Natural killer cell (primary cell): ENCODE data around the gene FAXDC2. TPM values are rescaled to one million over a fixed set of nuclear protein-coding genes. Genes with fewer than 3 reads are reported as not detected.

Experiments used
- ATAC-seq, 3 donors: fragments of 150-1000 bp in 2 of 3; fragments of 200-7000 bp in 1 of 3; cut with Tn5 transposase; 1 replicate in 1 of 3; 2 replicates in 2 of 3; pipeline ENCODE4 v1.10.0; 2021; ENCODE audit warnings: mild to moderate bottlenecking in 2 of 3, moderate library complexity in 2 of 3
- DNase-seq, 2 donors: peaks; one replicate each; pipeline versions ENCODE4 v3.0.0 to v3.0.0-alpha.2; 2013 to 2021; ENCODE audit warnings: mixed read lengths in 1 of 2
- H3K27ac ChIP-seq: one replicate; pipeline ENCODE4 v1.5.1; 2013; ENCODE audit warnings: mild to moderate bottlenecking, low read length
- H3K27me3 ChIP-seq: one replicate; pipeline ENCODE4 v1.6.1; 2013; ENCODE audit warnings: low read length; ENCODE audit not compliant: control insufficient read depth, insufficient read depth
- H3K36me3 ChIP-seq: one replicate; pipeline ENCODE4 v1.6.1; 2013; ENCODE audit warnings: low read length; ENCODE audit not compliant: control insufficient read depth, insufficient read depth
- H3K4me1 ChIP-seq: one replicate; pipeline ENCODE4 v1.6.1; 2013; ENCODE audit warnings: low read length; ENCODE audit not compliant: control insufficient read depth, insufficient read depth
- H3K4me3 ChIP-seq: one replicate; pipeline ENCODE4 v1.5.1; 2013; ENCODE audit warnings: low read length
- H3K9me3 ChIP-seq: one replicate; pipeline ENCODE4 v1.6.1; 2013; ENCODE audit warnings: low read length; ENCODE audit not compliant: control insufficient read depth, insufficient read depth
- H3K27ac Mint-ChIP-seq, 2 donors: one replicate each; pipeline ENCODE4 v1.8.0; 2022; ENCODE audit warnings: mild to moderate bottlenecking in 2 of 2, mixed read lengths in 2 of 2, moderate library complexity in 1 of 2
- H3K27me3 Mint-ChIP-seq, 2 donors: one replicate each; pipeline ENCODE4 v1.8.0; 2022; ENCODE audit warnings: low read depth in 2 of 2, mixed read lengths in 2 of 2
- H3K36me3 Mint-ChIP-seq: one replicate; pipeline ENCODE4 v1.8.0; 2022; ENCODE audit warnings: mixed read lengths
- H3K4me1 Mint-ChIP-seq, 2 donors: one replicate each; pipeline ENCODE4 v1.8.0; 2022; ENCODE audit warnings: mixed read lengths in 2 of 2
- H3K4me3 Mint-ChIP-seq: one replicate; pipeline ENCODE4 v1.8.0; 2022; ENCODE audit warnings: mild to moderate bottlenecking, moderate library complexity, mixed read lengths
- H3K9me3 Mint-ChIP-seq, 2 donors: one replicate each; pipeline ENCODE4 v1.8.0; 2022; ENCODE audit warnings: mixed read lengths in 2 of 2
- WGBS: methylation state at CpG from one replicate; pipeline ENCODE4 v1.1.7; 2013; ENCODE audit warnings: missing lambda C conversion rate; ENCODE audit not compliant: insufficient coverage; 5-methylcytosine and 5-hydroxymethylcytosine counted together
- intact Hi-C: fragments of 100-400 bp; cut with micrococcal nuclease; formaldehyde crosslinking; loops from one replicate; pipeline ENCODE4 v1.14.2; 2022
- total RNA-seq, 4 donors: library from RNA; stranded (reverse); fragments of 120-200 nt in 1 of 4; gene quantifications; one replicate each; pipeline versions ENCODE4 v1.2.3 to v1.2.4, GENCODE V29; 2013 to 2022
- TF ChIP-seq, protein P1 (sequence below): fragments of 200-600 bp; IDR thresholded peaks from one replicate; pipeline ENCODE4 v1.8.0; 2022; ENCODE audit warnings: antibody characterized with exemption

Gene FAXDC2
- total RNA-seq, 3 donors from 2014 or later (not counting 1 experiment from before 2014, with no cell fraction given), result 0.48 to 2.9 (median 1.4) TPM

DNA sequence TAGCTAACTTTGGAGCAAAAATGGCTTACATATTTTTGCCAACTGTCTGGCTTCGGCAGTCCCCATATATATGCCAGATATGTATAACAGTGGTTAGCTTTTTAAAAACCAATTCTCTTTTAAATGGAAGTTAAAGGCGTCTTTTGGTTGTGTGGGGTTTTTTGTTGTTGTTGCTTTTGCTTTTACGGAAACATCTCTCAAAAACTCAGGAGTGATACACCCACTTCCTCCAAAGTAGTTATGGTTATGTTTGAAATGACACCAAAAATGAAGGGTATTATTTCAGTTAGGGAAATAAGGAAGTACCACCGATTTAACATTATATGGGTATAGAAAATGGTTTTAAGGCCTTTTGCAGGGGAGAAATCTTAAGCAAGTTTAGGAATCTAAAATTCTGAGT lies 10.4 kb upstream of the FAXDC2 start:
- H3K36me3 Mint-ChIP-seq, result no peaks in the 10 kb centered on the region
- peak overlapping the region; percentile 96 to 98 for H3K27ac Mint-ChIP-seq
- peak in 1 of 2 donors; percentile 18 for DNase-seq
- H3K4me3 ChIP-seq, result no peak overlapping the region
- no peak overlapping the region for H3K27ac ChIP-seq
- 10% methylated on average over 2 of the region's 4 CpGs for WGBS
- peaks cover 26% of the 10 kb centered on the region for H3K4me1 ChIP-seq
- H3K4me1 Mint-ChIP-seq, result peaks cover 68 to 73% of the 10 kb centered on the region in 2 donors
- intact Hi-C loops, result no loop called here
- no peaks in the 10 kb centered on the region for H3K27me3 Mint-ChIP-seq
- TF ChIP-seq, protein P1, sequence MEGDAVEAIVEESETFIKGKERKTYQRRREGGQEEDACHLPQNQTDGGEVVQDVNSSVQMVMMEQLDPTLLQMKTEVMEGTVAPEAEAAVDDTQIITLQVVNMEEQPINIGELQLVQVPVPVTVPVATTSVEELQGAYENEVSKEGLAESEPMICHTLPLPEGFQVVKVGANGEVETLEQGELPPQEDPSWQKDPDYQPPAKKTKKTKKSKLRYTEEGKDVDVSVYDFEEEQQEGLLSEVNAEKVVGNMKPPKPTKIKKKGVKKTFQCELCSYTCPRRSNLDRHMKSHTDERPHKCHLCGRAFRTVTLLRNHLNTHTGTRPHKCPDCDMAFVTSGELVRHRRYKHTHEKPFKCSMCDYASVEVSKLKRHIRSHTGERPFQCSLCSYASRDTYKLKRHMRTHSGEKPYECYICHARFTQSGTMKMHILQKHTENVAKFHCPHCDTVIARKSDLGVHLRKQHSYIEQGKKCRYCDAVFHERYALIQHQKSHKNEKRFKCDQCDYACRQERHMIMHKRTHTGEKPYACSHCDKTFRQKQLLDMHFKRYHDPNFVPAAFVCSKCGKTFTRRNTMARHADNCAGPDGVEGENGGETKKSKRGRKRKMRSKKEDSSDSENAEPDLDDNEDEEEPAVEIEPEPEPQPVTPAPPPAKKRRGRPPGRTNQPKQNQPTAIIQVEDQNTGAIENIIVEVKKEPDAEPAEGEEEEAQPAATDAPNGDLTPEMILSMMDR, result no peak
- no peaks in the 10 kb centered on the region for H3K9me3 ChIP-seq
- ATAC-seq, result no peak
- H3K4me3 Mint-ChIP-seq, result peak overlapping the region; percentile 94
- no peaks in the 10 kb centered on the region for H3K9me3 Mint-ChIP-seq
- peaks cover 13% of the 10 kb centered on the region for H3K36me3 ChIP-seq
- H3K27me3 ChIP-seq, result no peaks in the 10 kb centered on the region

DNA sequence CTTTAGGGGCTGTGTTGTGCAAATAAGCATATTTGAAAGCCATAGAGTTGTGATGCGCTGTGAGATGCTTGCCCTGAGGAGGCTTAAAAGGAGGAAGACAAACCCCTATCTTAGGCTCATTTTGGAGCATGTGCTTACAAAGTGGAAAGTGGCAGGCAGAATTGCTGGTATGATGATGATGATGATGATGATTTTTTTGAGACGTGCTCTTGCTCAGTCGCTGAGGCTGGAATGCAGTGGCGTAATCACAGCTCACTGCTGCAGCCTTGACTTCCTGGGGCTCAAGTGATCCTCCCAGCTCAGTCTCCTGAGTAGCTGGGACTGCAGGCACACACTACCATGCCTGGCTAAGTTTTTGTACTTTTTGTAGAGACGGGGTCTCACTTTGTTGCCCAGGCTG lies 9.7 kb upstream of the FAXDC2 start:
- Mint-ChIP-seq H3K4me1 (peaks cover 63 to 66% of the 10 kb centered on the region in 2 donors), H3K4me3 (peak overlapping the region; percentile 94)
- H3K4me1 ChIP-seq, result peaks cover 26% of the 10 kb centered on the region

DNA sequence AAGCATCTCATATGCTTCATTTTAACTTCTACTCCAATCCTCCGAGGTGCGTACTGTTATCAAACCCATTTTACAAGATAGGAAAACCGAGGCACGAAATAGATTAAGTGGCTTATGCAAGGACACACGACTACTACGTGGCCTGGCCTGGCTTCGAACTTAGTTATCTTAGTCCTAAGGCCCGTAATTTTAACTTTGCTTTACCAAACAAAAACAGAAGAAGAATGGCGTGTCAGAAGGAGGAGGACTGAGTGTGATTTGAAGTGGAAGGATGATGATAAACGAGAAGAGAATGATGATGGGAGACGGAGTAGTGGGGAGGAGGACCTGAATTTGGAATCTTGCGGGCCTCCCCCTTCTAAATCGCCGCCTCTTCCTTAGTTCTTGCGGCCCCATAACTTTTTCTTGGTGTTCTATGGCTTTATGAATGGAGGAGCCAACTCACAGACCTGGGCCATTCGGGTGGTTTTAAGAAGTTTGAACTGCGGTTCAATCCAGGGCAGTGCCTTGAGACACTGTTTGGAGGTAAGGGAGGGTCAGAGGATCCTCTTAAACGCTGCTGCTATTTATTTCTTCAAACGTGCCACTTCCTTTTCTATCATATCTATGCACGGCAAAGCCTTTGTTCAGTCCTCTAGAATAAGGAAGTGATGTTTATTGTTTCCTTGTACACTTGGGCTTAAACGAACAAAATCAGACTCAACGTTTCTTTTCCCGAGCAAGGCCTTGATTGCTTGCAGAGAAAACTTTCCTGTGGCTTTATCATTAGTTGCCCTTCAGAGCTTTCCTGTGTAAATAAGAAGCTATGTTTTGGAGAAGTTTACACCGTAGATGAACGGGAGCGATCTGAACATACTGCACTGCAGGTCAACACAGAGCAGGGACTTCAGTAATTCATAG lies 8.8 kb upstream of the FAXDC2 start:
- peak overlapping the region; percentile 80 for H3K4me3 ChIP-seq
- peaks cover 63 to 65% of the 10 kb centered on the region in 2 donors for H3K4me1 Mint-ChIP-seq
- H3K4me1 ChIP-seq, result peaks cover 26% of the 10 kb centered on the region
- H3K36me3 Mint-ChIP-seq, result no peaks in the 10 kb centered on the region
- peaks cover 2% of the 10 kb centered on the region for H3K36me3 ChIP-seq
- WGBS, result 0% methylated on average over 23 of the region's 26 CpGs
- peak overlapping the region; percentile 94 for H3K4me3 Mint-ChIP-seq
- H3K27me3 Mint-ChIP-seq, result no peaks in the 10 kb centered on the region
- peak overlapping the region; percentile 98 for H3K27ac ChIP-seq
- intact Hi-C loops, result loop anchor here (1.0 to 5.0 kb wide), 4 partner anchors 82 to 667 kb away; partner anchors contain the start of genes GALNT10, LARP1, MRPL22 and SAP30L
- no peaks in the 10 kb centered on the region for H3K27me3 ChIP-seq
- H3K9me3 ChIP-seq, result no peaks in the 10 kb centered on the region
- no peak for ATAC-seq
- TF ChIP-seq, protein P1, result no peak
- DNase-seq, result peak; percentile 18 to 52
- peak overlapping the region; percentile 96 to 98 for H3K27ac Mint-ChIP-seq
- H3K9me3 Mint-ChIP-seq, result no peaks in the 10 kb centered on the region

More for the DNA sequence above, 9.7 kb upstream of the FAXDC2 start:
- TF ChIP-seq, protein P1, result no peak
- H3K9me3 Mint-ChIP-seq, result no peaks in the 10 kb centered on the region
- H3K36me3 Mint-ChIP-seq, result no peaks in the 10 kb centered on the region
- DNase-seq (peak in 1 of 2 donors; percentile 28), ATAC-seq (no peak)
- peak overlapping the region; percentile 98 for H3K27ac ChIP-seq
- peaks cover 7% of the 10 kb centered on the region for H3K36me3 ChIP-seq
- WGBS, result 34% methylated on average over 5 of the region's 5 CpGs
- no peaks in the 10 kb centered on the region for H3K27me3 ChIP-seq
- no peaks in the 10 kb centered on the region for H3K27me3 Mint-ChIP-seq
- H3K4me3 ChIP-seq, result peak overlapping the region; percentile 80
- no peaks in the 10 kb centered on the region for H3K9me3 ChIP-seq
- intact Hi-C loops, result no loop called here
- H3K27ac Mint-ChIP-seq, result peak overlapping the region; percentile 96 to 98
